Measurements from ENCODE around the gene PACRG.
A peak's percentile ranks its signal among the peaks of the same experiment; 100 is the strongest.

Gene PACRG

DNA sequence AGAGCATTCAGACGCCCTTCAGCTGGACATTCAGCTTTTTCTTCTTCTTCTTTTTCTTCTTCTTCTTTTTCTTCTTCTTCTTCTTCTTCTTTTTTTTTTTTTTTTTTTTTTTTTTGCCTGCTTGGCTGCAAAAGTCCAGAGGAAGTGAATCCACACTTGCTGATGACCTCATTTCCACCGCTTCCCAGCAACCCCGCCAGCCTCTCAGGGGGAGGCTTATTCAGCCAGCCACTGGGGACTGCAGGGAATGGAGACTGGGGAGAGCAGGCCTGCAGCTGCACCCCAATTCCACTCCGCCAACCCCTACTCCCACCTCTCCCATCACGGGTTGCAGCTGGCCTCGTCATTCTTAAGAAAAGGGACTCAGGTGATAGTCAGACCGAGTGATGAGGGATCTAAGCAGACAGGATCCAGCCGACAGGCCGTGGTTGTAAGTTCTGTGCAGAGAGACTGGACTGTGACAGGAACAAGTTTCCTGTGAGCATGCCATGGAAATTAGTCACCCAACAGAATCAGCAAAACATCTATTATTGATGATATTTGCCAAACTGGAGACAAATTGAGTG, 627.7 kb downstream of the PACRG start:
- no peaks in the 10 kb centered on the region for H3K36me3 ChIP-seq (ENCODE audit: low read depth)
- no peak for DNase-seq (ENCODE audit: low spot score)
- TF ChIP-seq, protein P1, sequence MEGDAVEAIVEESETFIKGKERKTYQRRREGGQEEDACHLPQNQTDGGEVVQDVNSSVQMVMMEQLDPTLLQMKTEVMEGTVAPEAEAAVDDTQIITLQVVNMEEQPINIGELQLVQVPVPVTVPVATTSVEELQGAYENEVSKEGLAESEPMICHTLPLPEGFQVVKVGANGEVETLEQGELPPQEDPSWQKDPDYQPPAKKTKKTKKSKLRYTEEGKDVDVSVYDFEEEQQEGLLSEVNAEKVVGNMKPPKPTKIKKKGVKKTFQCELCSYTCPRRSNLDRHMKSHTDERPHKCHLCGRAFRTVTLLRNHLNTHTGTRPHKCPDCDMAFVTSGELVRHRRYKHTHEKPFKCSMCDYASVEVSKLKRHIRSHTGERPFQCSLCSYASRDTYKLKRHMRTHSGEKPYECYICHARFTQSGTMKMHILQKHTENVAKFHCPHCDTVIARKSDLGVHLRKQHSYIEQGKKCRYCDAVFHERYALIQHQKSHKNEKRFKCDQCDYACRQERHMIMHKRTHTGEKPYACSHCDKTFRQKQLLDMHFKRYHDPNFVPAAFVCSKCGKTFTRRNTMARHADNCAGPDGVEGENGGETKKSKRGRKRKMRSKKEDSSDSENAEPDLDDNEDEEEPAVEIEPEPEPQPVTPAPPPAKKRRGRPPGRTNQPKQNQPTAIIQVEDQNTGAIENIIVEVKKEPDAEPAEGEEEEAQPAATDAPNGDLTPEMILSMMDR (IDR thresholded peaks at IDR 0.05; ENCODE audit: poor library complexity, severe bottlenecking): no peak
- no peak overlapping the region for H3K4me3 ChIP-seq (ENCODE audit: severe bottlenecking)
- no peaks in the 10 kb centered on the region for H3K9me3 ChIP-seq (ENCODE audit: severe bottlenecking)
- no peaks in the 10 kb centered on the region for H3K27me3 ChIP-seq (ENCODE audit: insufficient read depth, poor library complexity, severe bottlenecking)
- peak overlapping the region; percentile 53 for H3K27ac ChIP-seq (ENCODE audit: poor library complexity, severe bottlenecking)
- ATAC-seq (ENCODE audit: low read depth): peak; percentile 62; the same call in 2 of the 3 replicates
- H3K4me1 ChIP-seq (ENCODE audit: insufficient read depth, poor library complexity, severe bottlenecking): peaks cover 12% of the 10 kb centered on the region

DNA sequence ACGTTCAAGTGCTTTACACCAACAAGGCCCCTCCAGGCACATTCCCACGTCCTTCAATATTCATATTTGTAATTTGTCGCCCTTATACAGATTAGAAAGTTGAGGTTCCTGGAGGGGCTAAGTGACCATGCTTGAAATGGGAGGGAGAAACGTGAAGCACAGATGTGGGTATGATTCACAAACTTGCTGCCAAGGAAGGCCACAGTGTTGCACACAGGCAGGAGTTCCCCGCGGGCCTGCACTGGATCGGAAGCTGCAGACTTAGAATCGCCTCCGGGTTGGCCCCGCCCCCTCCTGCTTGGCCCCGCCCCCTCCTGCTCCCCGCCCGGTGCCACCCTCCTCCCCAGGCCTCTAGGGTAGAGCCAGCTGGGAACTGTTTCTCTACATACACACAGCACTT, 628.5 kb downstream of the PACRG start:
- TF ChIP-seq, protein P1 (IDR thresholded peaks at IDR 0.05; ENCODE audit: poor library complexity, severe bottlenecking): no peak
- Histone ChIP-seq H3K36me3 (ENCODE audit: low read depth) (no peaks in the 10 kb centered on the region), H3K9me3 (ENCODE audit: severe bottlenecking) (no peaks in the 10 kb centered on the region), H3K4me3 (ENCODE audit: severe bottlenecking) (no peak overlapping the region), H3K27me3 (ENCODE audit: insufficient read depth, poor library complexity, severe bottlenecking) (no peaks in the 10 kb centered on the region), H3K4me1 (ENCODE audit: insufficient read depth, poor library complexity, severe bottlenecking) (peaks cover 12% of the 10 kb centered on the region), H3K27ac (ENCODE audit: poor library complexity, severe bottlenecking) (peak overlapping the region; percentile 53)
- no peak for DNase-seq (ENCODE audit: low spot score)
- ATAC-seq (ENCODE audit: low read depth): peak; percentile 58

DNA sequence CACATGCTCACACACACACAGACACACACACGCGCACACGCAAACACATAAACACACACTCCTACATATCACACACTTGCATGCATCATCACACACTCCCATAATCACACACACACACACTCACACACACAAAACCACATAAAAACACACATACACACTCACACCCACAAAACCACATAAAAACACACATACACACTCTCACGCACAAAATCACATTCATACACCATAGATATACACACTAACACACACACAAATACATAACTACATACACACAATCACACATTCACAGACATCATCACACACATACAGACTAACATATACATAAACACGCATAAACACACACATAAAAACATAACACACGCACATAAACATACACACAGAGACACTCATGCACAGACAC, 629.0 kb downstream of the PACRG start:
- Histone ChIP-seq H3K27ac (ENCODE audit: poor library complexity, severe bottlenecking) (no peak overlapping the region), H3K4me1 (ENCODE audit: insufficient read depth, poor library complexity, severe bottlenecking) (peaks cover 12% of the 10 kb centered on the region), H3K36me3 (ENCODE audit: low read depth) (no peaks in the 10 kb centered on the region), H3K4me3 (ENCODE audit: severe bottlenecking) (no peak overlapping the region), H3K9me3 (ENCODE audit: severe bottlenecking) (no peaks in the 10 kb centered on the region), H3K27me3 (ENCODE audit: insufficient read depth, poor library complexity, severe bottlenecking) (no peaks in the 10 kb centered on the region)
- TF ChIP-seq, protein P1 (IDR thresholded peaks at IDR 0.05; ENCODE audit: poor library complexity, severe bottlenecking): no peak
- ATAC-seq (ENCODE audit: low read depth) (no peak), DNase-seq (ENCODE audit: low spot score) (no peak)

DNA sequence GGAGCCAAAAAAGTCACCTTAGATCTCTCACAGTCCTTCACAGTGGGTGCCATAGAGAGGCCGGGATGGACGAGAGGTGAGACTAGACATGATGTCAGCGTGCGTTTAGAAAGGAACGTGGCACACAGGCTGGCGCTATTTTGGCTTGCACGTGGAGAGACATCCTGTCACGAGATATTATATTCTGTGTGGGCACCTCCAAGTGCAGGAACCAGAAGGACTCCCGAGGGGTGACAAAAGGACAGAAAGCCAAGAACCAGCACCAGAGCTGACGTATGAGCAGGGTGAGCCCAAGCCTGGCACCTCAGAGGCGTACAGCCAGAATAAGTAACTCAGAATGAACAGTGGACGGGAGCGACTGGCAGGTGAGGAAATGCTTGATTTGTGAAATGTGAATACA, 636.9 kb downstream of the PACRG start:
- H3K27me3 ChIP-seq (ENCODE audit: insufficient read depth, poor library complexity, severe bottlenecking): no peaks in the 10 kb centered on the region
- no peaks in the 10 kb centered on the region for H3K9me3 ChIP-seq (ENCODE audit: severe bottlenecking)
- H3K4me3 ChIP-seq (ENCODE audit: severe bottlenecking): no peak overlapping the region
- no peak overlapping the region for H3K27ac ChIP-seq (ENCODE audit: poor library complexity, severe bottlenecking)
- TF ChIP-seq, protein P1 (IDR thresholded peaks at IDR 0.05; ENCODE audit: poor library complexity, severe bottlenecking): no peak
- no peaks in the 10 kb centered on the region for H3K4me1 ChIP-seq (ENCODE audit: insufficient read depth, poor library complexity, severe bottlenecking)
- DNase-seq (ENCODE audit: low spot score): no peak
- H3K36me3 ChIP-seq (ENCODE audit: low read depth): no peaks in the 10 kb centered on the region
- no peak for ATAC-seq (ENCODE audit: low read depth)
